Measurements from ENCODE around the gene COL1A1.

GRCh38 chr17:50188921-50189549 lies 12.4 kb downstream of the COL1A1 start:
- no peak for TF ChIP-seq POLR2AphosphoS5 (IDR thresholded peaks at IDR 0.05; ENCODE audit: low read depth, low read length)
- TF ChIP-seq SIN3A (IDR thresholded peaks at IDR 0.05; ENCODE audit: borderline replicate concordance, insufficient read depth, low read length), result no peak
- TF ChIP-seq TAF1 (IDR thresholded peaks at IDR 0.05; ENCODE audit: borderline replicate concordance, insufficient read depth, low read length), result no peak
- TF ChIP-seq, protein P1, sequence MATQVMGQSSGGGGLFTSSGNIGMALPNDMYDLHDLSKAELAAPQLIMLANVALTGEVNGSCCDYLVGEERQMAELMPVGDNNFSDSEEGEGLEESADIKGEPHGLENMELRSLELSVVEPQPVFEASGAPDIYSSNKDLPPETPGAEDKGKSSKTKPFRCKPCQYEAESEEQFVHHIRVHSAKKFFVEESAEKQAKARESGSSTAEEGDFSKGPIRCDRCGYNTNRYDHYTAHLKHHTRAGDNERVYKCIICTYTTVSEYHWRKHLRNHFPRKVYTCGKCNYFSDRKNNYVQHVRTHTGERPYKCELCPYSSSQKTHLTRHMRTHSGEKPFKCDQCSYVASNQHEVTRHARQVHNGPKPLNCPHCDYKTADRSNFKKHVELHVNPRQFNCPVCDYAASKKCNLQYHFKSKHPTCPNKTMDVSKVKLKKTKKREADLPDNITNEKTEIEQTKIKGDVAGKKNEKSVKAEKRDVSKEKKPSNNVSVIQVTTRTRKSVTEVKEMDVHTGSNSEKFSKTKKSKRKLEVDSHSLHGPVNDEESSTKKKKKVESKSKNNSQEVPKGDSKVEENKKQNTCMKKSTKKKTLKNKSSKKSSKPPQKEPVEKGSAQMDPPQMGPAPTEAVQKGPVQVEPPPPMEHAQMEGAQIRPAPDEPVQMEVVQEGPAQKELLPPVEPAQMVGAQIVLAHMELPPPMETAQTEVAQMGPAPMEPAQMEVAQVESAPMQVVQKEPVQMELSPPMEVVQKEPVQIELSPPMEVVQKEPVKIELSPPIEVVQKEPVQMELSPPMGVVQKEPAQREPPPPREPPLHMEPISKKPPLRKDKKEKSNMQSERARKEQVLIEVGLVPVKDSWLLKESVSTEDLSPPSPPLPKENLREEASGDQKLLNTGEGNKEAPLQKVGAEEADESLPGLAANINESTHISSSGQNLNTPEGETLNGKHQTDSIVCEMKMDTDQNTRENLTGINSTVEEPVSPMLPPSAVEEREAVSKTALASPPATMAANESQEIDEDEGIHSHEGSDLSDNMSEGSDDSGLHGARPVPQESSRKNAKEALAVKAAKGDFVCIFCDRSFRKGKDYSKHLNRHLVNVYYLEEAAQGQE (IDR thresholded peaks at IDR 0.05; ENCODE audit: insufficient read depth in 1 of 2, low read depth in 2 of 2, low read length in 2 of 2), result no peak
- TF ChIP-seq FOXP2 (optimal IDR thresholded peaks at IDR 0.05; ENCODE audit: borderline replicate concordance, extremely low read depth, extremely low read length, insufficient read depth), result no peak

Measured in PFSK-1 (cell line).